Prostate gland (tissue), 2 donors: ENCODE data around the gene CLEC16A. TPM values are rescaled to one million over a fixed set of nuclear protein-coding genes. Genes with fewer than 3 reads are reported as not detected.

Experiments
- DNase-seq: peaks from one replicate; pipeline ENCODE4 v3.0.0-alpha.2; 2019; ENCODE audit warnings: low spot score
- H3K27ac ChIP-seq, 2 donors: fragments of 200-600 bp; sonication (generic); 2 replicates each; pipeline ENCODE4 v1.5.1; 2017 to 2019
- H3K27me3 ChIP-seq: fragments of 200-600 bp; sonication (generic); replicated peaks from 2 replicates; pipeline ENCODE4 v1.5.1; 2019; ENCODE audit not compliant: insufficient read depth
- H3K36me3 ChIP-seq, 2 donors: fragments of 200-600 bp; sonication (generic); 1 replicate in 1 of 2; 2 replicates in 1 of 2; pipeline versions ENCODE4 v1.5.1 to v1.8.1; 2017 to 2019
- H3K4me1 ChIP-seq: fragments of 200-600 bp; sonication (generic); replicated peaks from 2 replicates; pipeline ENCODE4 v1.5.1; 2019
- H3K4me3 ChIP-seq, 2 donors: fragments of 200-600 bp; sonication (generic); 2 replicates each; pipeline ENCODE4 v1.5.1; 2017 to 2019
- H3K9me3 ChIP-seq: fragments of 200-600 bp; sonication (generic); 2 replicates; pipeline ENCODE4 v1.5.1; 2017
- POLR2A ChIP-seq: fragments of 450-650 bp; IDR thresholded peaks from one replicate; pipeline ENCODE4 v1.6.1; 2016; ENCODE audit warnings: antibody characterized with exemption, mild to moderate bottlenecking
- POLR2AphosphoS5 ChIP-seq: sonication (generic); formaldehyde crosslinking; IDR thresholded peaks from one replicate; pipeline ENCODE4 v1.6.1; 2017; ENCODE audit warnings: antibody characterized with exemption
- WGBS: methylation state at CpG from one replicate; pipeline ENCODE4 v1.1.5; 2018; 5-methylcytosine and 5-hydroxymethylcytosine counted together
- intact Hi-C: fragments of 100-400 bp; cut with DNase I; formaldehyde crosslinking; loops from one replicate; pipeline ENCODE4 v1.14.2; 2022
- total RNA-seq, 2 donors: library from RNA; depleted of rRNA; stranded (reverse); fragments of >200 nt; gene quantifications; one replicate each; pipeline ENCODE4 v1.1.0, GENCODE V29; 2016
- TF ChIP-seq, protein P1 (sequence below), 4 experiments: fragments of 200-600 bp in 2 of 4; fragments of 450-650 bp in 2 of 4; sonication (generic) in 2 of 4; IDR thresholded peaks; 1 replicate in 3 of 4; 2 replicates in 1 of 4; pipeline ENCODE4 v1.5.1; 2016 to 2019; ENCODE audit warnings: antibody characterized with exemption in 4 of 4, mild to moderate bottlenecking in 2 of 4, moderate library complexity in 2 of 4

CLEC16A gene
- total RNA-seq, 2 donors from 2014 or later, result 26.1 to 52.2 TPM

DNA sequence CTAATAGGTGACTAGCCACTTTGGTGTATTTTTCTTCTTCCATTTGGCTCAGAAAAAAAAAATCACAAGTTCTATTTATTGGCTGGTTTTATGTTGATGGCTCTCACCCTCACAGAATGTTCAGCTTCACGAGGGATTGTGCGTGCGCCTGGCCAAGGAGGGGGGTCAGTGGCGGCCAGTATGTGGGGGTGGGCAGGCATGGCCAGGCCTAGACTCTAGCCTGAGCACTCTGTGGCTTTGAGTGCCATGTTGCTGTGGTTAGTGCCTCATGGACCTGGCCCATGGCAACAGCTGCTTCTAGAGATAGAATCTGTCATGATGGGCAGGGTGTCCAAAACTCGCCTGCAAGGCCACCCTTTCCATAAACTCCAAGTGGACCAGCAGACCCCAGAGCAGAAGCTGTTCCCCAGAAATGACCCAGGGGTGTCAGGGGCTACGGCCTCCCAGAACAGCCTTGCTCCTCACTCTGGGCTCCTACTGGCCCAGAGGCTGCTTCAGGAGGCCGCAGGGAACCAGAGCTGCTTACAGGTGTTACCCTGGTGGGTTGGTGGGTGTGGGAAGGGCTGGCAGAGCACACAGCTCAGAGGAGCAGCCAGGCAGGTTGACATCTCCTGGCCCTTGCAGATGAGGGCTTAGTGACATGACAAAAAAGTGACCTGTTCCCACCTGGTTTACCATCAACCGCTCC lies 186.8 kb downstream of the CLEC16A start:
- no peak for DNase-seq
- no peak overlapping the region for H3K4me3 ChIP-seq
- no peaks in the 10 kb centered on the region for H3K9me3 ChIP-seq
- intact Hi-C loops, result loop anchor here (10.0 kb wide), 2 partner anchors 124 to 156 kb away; partner anchors contain the start of gene SOCS1
- H3K27ac ChIP-seq, result no peak overlapping the region
- no peaks in the 10 kb centered on the region for H3K36me3 ChIP-seq
- 63% methylated on average over 8 of the region's 8 CpGs for WGBS
- no peaks in the 10 kb centered on the region for H3K27me3 ChIP-seq
- H3K4me1 ChIP-seq, result no peaks in the 10 kb centered on the region
- TF ChIP-seq POLR2A (no peak), POLR2AphosphoS5 (no peak)
- TF ChIP-seq, protein P1, sequence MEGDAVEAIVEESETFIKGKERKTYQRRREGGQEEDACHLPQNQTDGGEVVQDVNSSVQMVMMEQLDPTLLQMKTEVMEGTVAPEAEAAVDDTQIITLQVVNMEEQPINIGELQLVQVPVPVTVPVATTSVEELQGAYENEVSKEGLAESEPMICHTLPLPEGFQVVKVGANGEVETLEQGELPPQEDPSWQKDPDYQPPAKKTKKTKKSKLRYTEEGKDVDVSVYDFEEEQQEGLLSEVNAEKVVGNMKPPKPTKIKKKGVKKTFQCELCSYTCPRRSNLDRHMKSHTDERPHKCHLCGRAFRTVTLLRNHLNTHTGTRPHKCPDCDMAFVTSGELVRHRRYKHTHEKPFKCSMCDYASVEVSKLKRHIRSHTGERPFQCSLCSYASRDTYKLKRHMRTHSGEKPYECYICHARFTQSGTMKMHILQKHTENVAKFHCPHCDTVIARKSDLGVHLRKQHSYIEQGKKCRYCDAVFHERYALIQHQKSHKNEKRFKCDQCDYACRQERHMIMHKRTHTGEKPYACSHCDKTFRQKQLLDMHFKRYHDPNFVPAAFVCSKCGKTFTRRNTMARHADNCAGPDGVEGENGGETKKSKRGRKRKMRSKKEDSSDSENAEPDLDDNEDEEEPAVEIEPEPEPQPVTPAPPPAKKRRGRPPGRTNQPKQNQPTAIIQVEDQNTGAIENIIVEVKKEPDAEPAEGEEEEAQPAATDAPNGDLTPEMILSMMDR (IDR thresholded peaks at IDR 0.05), result no peak

DNA sequence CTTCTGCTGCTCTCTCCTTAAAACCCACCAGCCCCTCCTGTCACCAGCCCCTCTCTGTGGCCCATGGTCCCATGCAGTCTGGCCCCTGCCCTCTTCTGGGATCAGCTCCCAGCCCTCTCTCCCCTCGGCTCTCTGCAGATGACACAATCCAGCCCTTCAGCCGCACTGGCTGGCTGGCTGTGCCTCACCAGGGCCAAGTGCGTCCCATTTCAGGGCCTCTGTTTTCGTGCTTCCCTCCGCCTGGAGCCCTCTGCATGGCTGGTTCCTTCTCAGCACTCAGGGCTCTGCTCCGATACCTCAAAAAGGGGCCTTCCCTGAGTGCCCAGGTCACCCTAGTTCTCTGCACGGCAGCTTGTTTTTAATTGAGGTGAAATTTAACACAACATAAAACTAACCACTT lies 187.3 kb downstream of the CLEC16A start:
- no peak overlapping the region for H3K27ac ChIP-seq
- H3K4me1 ChIP-seq, result no peaks in the 10 kb centered on the region
- 65% methylated on average over 7 of the region's 7 CpGs for WGBS
- intact Hi-C loops, result loop anchor here (10.0 kb wide), 2 partner anchors 123 to 157 kb away; partner anchors contain the start of gene SOCS1
- DNase-seq, result no peak
- H3K27me3 ChIP-seq, result no peaks in the 10 kb centered on the region
- TF ChIP-seq POLR2AphosphoS5, result no peak
- no peak overlapping the region for H3K4me3 ChIP-seq
- no peaks in the 10 kb centered on the region for H3K9me3 ChIP-seq
- H3K36me3 ChIP-seq, result peaks cover 0 to 2% of the 10 kb centered on the region in 2 donors

DNA sequence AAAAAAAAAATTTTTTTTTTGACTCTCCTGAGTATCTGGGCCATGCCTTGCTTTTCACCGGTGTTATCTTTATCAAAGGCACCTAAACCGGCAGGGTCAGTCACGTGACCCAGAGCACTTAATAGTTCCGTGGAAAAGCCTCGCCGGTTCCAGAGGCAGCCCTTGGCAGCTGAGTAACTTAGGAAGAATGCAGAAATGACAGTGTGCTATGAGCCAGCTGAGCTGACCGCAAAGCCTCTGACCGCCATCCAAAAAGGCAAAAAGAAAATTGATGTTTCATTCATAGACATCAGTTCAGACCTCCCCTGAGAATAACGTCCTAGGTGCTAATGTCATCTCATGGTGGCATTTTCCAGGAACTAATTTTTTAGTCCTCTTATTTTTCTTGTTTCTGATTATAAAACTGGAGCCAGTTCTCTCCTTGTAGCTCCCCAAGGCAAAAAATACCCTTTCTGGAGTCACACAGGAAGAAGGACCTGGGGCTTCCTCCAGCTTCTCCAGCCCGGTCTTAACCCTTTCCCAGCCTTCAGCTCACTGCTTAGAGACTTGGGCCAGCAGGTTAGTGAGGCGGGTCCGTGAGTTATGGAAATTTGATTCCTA lies 189.1 kb downstream of the CLEC16A start:
- no peak for TF ChIP-seq POLR2A
- TF ChIP-seq, protein P1 (IDR thresholded peaks at IDR 0.05), result no peak
- TF ChIP-seq POLR2AphosphoS5, result peak; percentile 90
- H3K9me3 ChIP-seq, result no peaks in the 10 kb centered on the region
- DNase-seq, result peak; percentile 79
- H3K4me1 ChIP-seq, result no peaks in the 10 kb centered on the region
- H3K4me3 ChIP-seq, result no peak overlapping the region
- H3K27ac ChIP-seq, result peak overlapping the region in 1 of 2 donors; percentile 29
- 15% methylated on average over 12 of the region's 12 CpGs for WGBS
- intact Hi-C loops, result loop anchor here (10.0 kb wide), 2 partner anchors 121 to 159 kb away; partner anchors contain the start of gene SOCS1
- peaks cover 0 to 2% of the 10 kb centered on the region in 2 donors for H3K36me3 ChIP-seq
- no peaks in the 10 kb centered on the region for H3K27me3 ChIP-seq

GRCh38 chr16:11134722-11135463 lies 190.5 kb downstream of the CLEC16A start:
- no peaks in the 10 kb centered on the region for H3K4me1 ChIP-seq
- no peaks in the 10 kb centered on the region for H3K9me3 ChIP-seq
- no peak overlapping the region for H3K4me3 ChIP-seq
- TF ChIP-seq POLR2AphosphoS5 (no peak), POLR2A (no peak)
- TF ChIP-seq, protein P1 (IDR thresholded peaks at IDR 0.05), result no peak
- H3K27me3 ChIP-seq, result no peaks in the 10 kb centered on the region
- intact Hi-C loops, result loop anchor here (10.0 kb wide), 2 partner anchors 120 to 160 kb away; partner anchors contain the start of gene SOCS1
- no peak overlapping the region for H3K27ac ChIP-seq
- H3K36me3 ChIP-seq, result peaks cover 0 to 2% of the 10 kb centered on the region in 2 donors
- no peak for DNase-seq
- 62% methylated on average over 11 of the region's 11 CpGs for WGBS

DNA sequence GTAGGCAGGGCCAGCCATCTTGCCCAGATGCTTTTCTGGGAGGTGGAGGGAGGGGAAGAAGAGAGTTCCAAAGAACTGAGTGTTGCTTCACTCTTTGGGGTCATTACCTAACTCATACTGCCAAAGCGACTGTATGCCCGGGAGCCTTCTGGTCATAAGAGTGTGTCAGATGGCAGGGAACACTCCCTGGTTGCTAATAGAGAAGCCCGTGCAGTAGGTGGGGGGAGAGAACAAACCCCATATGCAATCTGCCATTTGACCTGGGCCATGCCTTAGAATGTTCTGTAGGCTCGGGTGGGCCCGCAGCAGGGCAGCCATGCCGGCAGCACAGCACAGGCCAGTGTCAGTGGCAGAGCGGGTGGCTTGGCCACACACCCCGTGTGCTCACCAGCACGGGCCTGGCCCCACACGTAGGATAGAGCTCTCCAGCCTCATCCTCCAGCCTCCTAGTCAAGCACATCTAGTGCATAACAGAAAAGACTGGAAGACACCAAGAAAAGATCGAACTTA lies 191.2 kb downstream of the CLEC16A start:
- H3K4me1 ChIP-seq, result no peaks in the 10 kb centered on the region
- peaks cover 0 to 2% of the 10 kb centered on the region in 2 donors for H3K36me3 ChIP-seq
- TF ChIP-seq POLR2AphosphoS5 (no peak), POLR2A (no peak)
- TF ChIP-seq, protein P1 (IDR thresholded peaks at IDR 0.05), result no peak
- WGBS, result 86% methylated on average over 11 of the region's 11 CpGs
- no peaks in the 10 kb centered on the region for H3K9me3 ChIP-seq
- H3K27ac ChIP-seq, result no peak overlapping the region
- H3K4me3 ChIP-seq, result no peak overlapping the region
- H3K27me3 ChIP-seq, result no peaks in the 10 kb centered on the region
- intact Hi-C loops, result loop anchor here (10.0 kb wide), 2 partner anchors 119 to 161 kb away; partner anchors contain the start of gene SOCS1
- DNase-seq, result no peak
